K562 (cell line): ENCODE results near the gene LGALS7B. TPM values are rescaled to one million over a fixed set of nuclear protein-coding genes. Genes with fewer than 3 reads are reported as not detected.

Source experiments
- ATAC-seq: fragments of 200-7000 bp; cut with Tn5 transposase; 3 replicates; pipeline ENCODE4 v1.9.1; 2020; ENCODE audit warnings: moderate library complexity
- BruUV-seq: library from RNA; stranded (reverse); fragments of 400-500 nt; replicated peaks from 2 replicates; lab custom pipeline; 2021; lab: Mats Ljungman, UMichigan
- CTCF ChIA-PET: fragments of 300-600 bp; formaldehyde crosslinking; extraction: SDS; loops from one replicate; lab custom pipeline; 2021; ENCODE audit warnings: low intra/inter-chr PET ratio; lab: Yijun Ruan, JAX
- POLR2A ChIA-PET: fragments of 300-600, 350-650 bp; sonication (Branson Sonifier 250); formaldehyde crosslinking; extraction: SDS; loops from one replicate; lab custom pipeline; 2021; ENCODE audit warnings: antibody characterized with exemption, inconsistent platforms; lab: Yijun Ruan, JAX
- DNase-seq, 4 experiments: peaks; one replicate each; pipeline versions ENCODE4 v3.0.0 to v3.0.0-alpha.2; 2011 to 2018; ENCODE audit warnings: low spot score in 3 of 4, mixed read lengths in 3 of 4; ENCODE audit errors: extremely low read depth in 1 of 4
- FAIRE-seq: peaks from 2 replicates; lab custom pipeline; 2011; peaks lifted over from hg19 to GRCh38; lab: Jason Lieb, UNC
- H2AFZ ChIP-seq: 2 replicates; pipeline ENCODE4 v1.6.0; 2011; ENCODE audit warnings: low read depth, low read length, control low read depth, inconsistent platforms
- H3K27ac ChIP-seq: fragments of 200-600 bp; 3 replicates; pipeline ENCODE4 v1.8.0; 2011; ENCODE audit warnings: low read depth, mild to moderate bottlenecking, control low read depth, inconsistent platforms, low read length, moderate library complexity, mixed read lengths; ENCODE audit errors: extremely low read depth
- H3K27me3 ChIP-seq, 2 experiments: fragments of 300-600 bp in 1 of 2; 2 replicates in 1 of 2; 3 replicates in 1 of 2; pipeline versions ENCODE4 v1.6.0 to v1.8.0; 2011; ENCODE audit warnings: inconsistent platforms in 2 of 2, low read length in 2 of 2, mild to moderate bottlenecking in 1 of 2, mixed read lengths in 1 of 2, moderate library complexity in 1 of 2; ENCODE audit not compliant: control insufficient read depth in 2 of 2, insufficient read depth in 2 of 2
- H3K36me3 ChIP-seq: fragments of 300-600 bp; 3 replicates; pipeline ENCODE4 v1.8.0; 2011; ENCODE audit warnings: mild to moderate bottlenecking, low read length, inconsistent platforms; ENCODE audit not compliant: control insufficient read depth, insufficient read depth
- H3K4me1 ChIP-seq, 2 experiments: fragments of 200-600 bp in 1 of 2; replicated peaks in 1 of 2; 2 replicates in 1 of 2; 3 replicates in 1 of 2; pipeline versions ENCODE4 v1.5.1 to v1.8.0; 2011; ENCODE audit warnings: inconsistent platforms in 2 of 2, low read length in 2 of 2, mild to moderate bottlenecking in 1 of 2, mixed read lengths in 1 of 2, moderate library complexity in 1 of 2; ENCODE audit not compliant: control insufficient read depth in 2 of 2, insufficient read depth in 2 of 2
- H3K4me2 ChIP-seq: 2 replicates; pipeline ENCODE4 v1.6.1; 2011; ENCODE audit warnings: low read length, control low read depth, inconsistent platforms, mixed read lengths; ENCODE audit not compliant: insufficient read depth
- H3K4me3 ChIP-seq: fragments of 200-600 bp; sonication (generic), shearing (Covaris generic); 2 replicates; pipeline ENCODE4 v1.5.1; 2016; ENCODE audit warnings: control low read depth, inconsistent platforms
- H3K79me2 ChIP-seq: fragments of 200-600 bp; 3 replicates; pipeline ENCODE4 v1.8.0; 2011; ENCODE audit warnings: low read length, inconsistent platforms; ENCODE audit not compliant: control insufficient read depth, insufficient read depth
- H3K9ac ChIP-seq, 2 experiments: 2 replicates each; pipeline versions ENCODE4 v1.6.0 to v1.6.1; 2011; ENCODE audit warnings: low read depth in 2 of 2, low read length in 2 of 2, control low read depth in 1 of 2, inconsistent platforms in 1 of 2, mild to moderate bottlenecking in 1 of 2, mixed read lengths in 1 of 2; ENCODE audit not compliant: insufficient read depth in 1 of 2
- H3K9me1 ChIP-seq: one replicate; pipeline ENCODE4 v1.6.0; 2011; ENCODE audit warnings: inconsistent platforms, mild to moderate bottlenecking, low read length, moderate library complexity; ENCODE audit not compliant: control insufficient read depth, insufficient read depth
- H3K9me3 ChIP-seq: replicated peaks from 2 replicates; pipeline ENCODE4 v1.5.1; 2011; ENCODE audit warnings: low read depth, low read length, inconsistent platforms; ENCODE audit not compliant: control insufficient read depth, insufficient read depth
- H4K20me1 ChIP-seq: replicated peaks from 2 replicates; pipeline ENCODE4 v1.6.1; 2011; ENCODE audit warnings: low read length, inconsistent platforms, mixed read lengths; ENCODE audit not compliant: control insufficient read depth, insufficient read depth
- FOXK1 ChIP-seq: sonication (generic); formaldehyde crosslinking; IDR thresholded peaks from 2 replicates; pipeline ENCODE4 v1.8.0; 2022; ENCODE audit warnings: missing genetic modification reagents, mild to moderate bottlenecking, borderline replicate concordance
- HIVEP1 ChIP-seq: fragments of 250-450 bp; sonication (Bioruptor Pico); IDR thresholded peaks from 2 replicates; pipeline ENCODE4 v1.4.0; 2020; ENCODE audit warnings: mild to moderate bottlenecking
- NCOA6 ChIP-seq: fragments of 450-650 bp; IDR thresholded peaks from 2 replicates; pipeline ENCODE4 v1.6.1; 2017; ENCODE audit warnings: mild to moderate bottlenecking
- NFATC3 ChIP-seq: fragments of 450-650 bp; IDR thresholded peaks from 2 replicates; pipeline ENCODE4 v1.6.1; 2017; ENCODE audit warnings: mild to moderate bottlenecking
- PHB ChIP-seq: fragments of 250-450 bp; sonication (Bioruptor Pico); IDR thresholded peaks from 2 replicates; pipeline ENCODE4 v1.5.0; 2021
- RBM25 ChIP-seq: fragments of 200-400 bp; formaldehyde crosslinking; IDR thresholded peaks from 2 replicates; pipeline ENCODE4 v1.6.1; 2018; ENCODE audit warnings: low read length, low read depth, moderate library complexity; ENCODE audit not compliant: severe bottlenecking
- RBM34 ChIP-seq: fragments of 200-400 bp; formaldehyde crosslinking; IDR thresholded peaks from 2 replicates; pipeline ENCODE4 v1.6.1; 2018; ENCODE audit warnings: low read length, borderline replicate concordance; ENCODE audit not compliant: insufficient read depth
- SLC30A9 ChIP-seq: fragments of 250-450 bp; sonication (Bioruptor Pico); IDR thresholded peaks from 2 replicates; pipeline ENCODE4 v1.8.0; 2022; ENCODE audit warnings: mild to moderate bottlenecking, moderate library complexity
- ZNF121 ChIP-seq: sonication (generic); formaldehyde crosslinking; conservative IDR thresholded peaks from 2 replicates; pipeline ENCODE4 v1.8.0; 2022; ENCODE audit warnings: missing genetic modification reagents
- ZNF41 ChIP-seq: fragments of 250-450 bp; sonication (Bioruptor Pico); conservative IDR thresholded peaks from 2 replicates; pipeline ENCODE4 v1.4.0; 2020; ENCODE audit warnings: mild to moderate bottlenecking
- ZNF551 ChIP-seq: fragments of 250-450 bp; sonication (Bioruptor Pico); IDR thresholded peaks from 2 replicates; pipeline ENCODE4 v1.5.0; 2021; ENCODE audit warnings: mild to moderate bottlenecking, moderate library complexity
- WGBS: fragments of 100-300 bp; shearing (Covaris generic); methylation state at CpG from one replicate; pipeline ENCODE4 v1.1.6; 2016; ENCODE audit warnings: low coverage, mixed read lengths; ENCODE audit not compliant: insufficient coverage; ENCODE audit errors: missing lambda C conversion rate; 5-methylcytosine and 5-hydroxymethylcytosine counted together
- in situ Hi-C: fragments of 300-500 bp; cut with MboI; formaldehyde crosslinking; loops from 4 replicates; pipeline ENCODE4 v1.15.0; 2018; ENCODE audit warnings: inconsistent platforms, mixed read lengths
- intact Hi-C: fragments of 100-400 bp; cut with micrococcal nuclease; formaldehyde crosslinking; loops from 2 replicates; pipeline ENCODE4 v1.14.2; 2022
- polyA plus RNA-seq, 8 experiments: library from polyadenylated mRNA; depleted of rRNA in 4 of 8; stranded (reverse) in 5 of 8; unstranded in 3 of 8; fragments of >200 nt; fragmentation: Nextera tagmentation in 2 of 8; fragmentation: Illumina TruSeq in 1 of 8; extraction: Ambion mirVana in 2 of 8; extraction: Trizol in 1 of 8; gene quantifications; 2 replicates each; pipeline versions ENCODE4 v1.2.1 to v1.2.3, GENCODE V29; 2011 to 2014; ENCODE audit warnings: inconsistent platforms in 1 of 8, missing spikeins in 1 of 8
- total RNA-seq, 7 experiments: library from RNA; depleted of rRNA in 6 of 7; stranded (reverse); fragments of >200 nt in 6 of 7; fragmentation: Illumina TruSeq in 2 of 7; extraction: Trizol in 2 of 7; gene quantifications; 2 replicates each; pipeline versions ENCODE4 v1.2.1 to v1.2.3, GENCODE V29; 2011 to 2021; ENCODE audit warnings: low replicate concordance in 1 of 7
- TF ChIP-seq, protein P1 (sequence below): fragments of 250-450 bp; sonication (Bioruptor Pico); IDR thresholded peaks from 2 replicates; pipeline ENCODE4 v1.5.0; 2021
- TF ChIP-seq, protein P2 (sequence below): sonication (generic); formaldehyde crosslinking; IDR thresholded peaks from 2 replicates; pipeline ENCODE4 v1.9.0; 2022; ENCODE audit warnings: mild to moderate bottlenecking, missing genetic modification reagents

Gene LGALS7B
- total and polyA plus RNA-seq, 9 of the 15 experiments (the other 6 are each of a cell fraction or from before 2014, with no cell fraction given): not detected

DNA sequence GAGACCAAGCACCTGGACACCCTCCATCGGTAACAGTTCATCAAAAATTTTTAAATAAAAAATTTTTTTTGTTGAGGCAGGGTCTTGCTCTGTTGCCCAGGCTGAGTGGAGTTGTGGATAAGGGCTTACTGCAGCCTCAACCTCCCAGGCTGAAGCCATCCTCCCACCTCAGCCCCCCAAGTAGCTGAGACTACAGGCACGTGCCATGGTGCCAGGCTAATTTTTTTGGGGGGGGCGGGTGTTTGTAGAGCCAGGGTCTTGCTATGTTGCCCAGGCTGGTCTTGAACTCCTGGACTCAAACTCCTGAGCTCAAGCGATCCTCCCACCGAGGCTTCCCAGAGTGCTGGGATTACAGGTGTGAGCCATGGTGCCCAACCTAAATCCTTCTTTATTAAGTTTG, 4.7 kb downstream of the LGALS7B start:
- WGBS: 21% methylated on average over 5 of the region's 5 CpGs
- H3K9me3 ChIP-seq: no peaks in the 10 kb centered on the region
- H3K79me2 ChIP-seq: no peaks in the 10 kb centered on the region
- no peak for FAIRE-seq
- H3K4me3 ChIP-seq: no peak overlapping the region
- H3K9ac ChIP-seq: no peak overlapping the region
- H3K4me1 ChIP-seq: peaks cover 0 to 8% of the 10 kb centered on the region in 2 experiments; a peak in 2 of 5 replicates
- H3K36me3 ChIP-seq: no peaks in the 10 kb centered on the region
- H3K27ac ChIP-seq: no peak overlapping the region
- DNase-seq: no peak
- CTCF ChIA-PET: no interaction called here
- H3K4me2 ChIP-seq: no peak overlapping the region
- H4K20me1 ChIP-seq: no peaks in the 10 kb centered on the region
- H3K9me1 ChIP-seq: no peaks in the 10 kb centered on the region
- ATAC-seq: no peak
- POLR2A ChIA-PET: interaction anchor here (1.8 kb wide), 1 partner anchor 19 kb away, joined by 9 read pairs; the partner anchor contains the start of gene LGALS7
- no peak for TF ChIP-seq FOXK1
- peak; percentile 6 for TF ChIP-seq RBM25
- TF ChIP-seq ZNF121 (CRISPR knock-in tag): peak; percentile 96
- no peak overlapping the region for H2AFZ ChIP-seq
- no peaks in the 10 kb centered on the region for H3K27me3 ChIP-seq
- intact Hi-C loops: no loop called here
- no TSS peak for BruUV-seq
- in situ Hi-C loops: no loop called here

DNA sequence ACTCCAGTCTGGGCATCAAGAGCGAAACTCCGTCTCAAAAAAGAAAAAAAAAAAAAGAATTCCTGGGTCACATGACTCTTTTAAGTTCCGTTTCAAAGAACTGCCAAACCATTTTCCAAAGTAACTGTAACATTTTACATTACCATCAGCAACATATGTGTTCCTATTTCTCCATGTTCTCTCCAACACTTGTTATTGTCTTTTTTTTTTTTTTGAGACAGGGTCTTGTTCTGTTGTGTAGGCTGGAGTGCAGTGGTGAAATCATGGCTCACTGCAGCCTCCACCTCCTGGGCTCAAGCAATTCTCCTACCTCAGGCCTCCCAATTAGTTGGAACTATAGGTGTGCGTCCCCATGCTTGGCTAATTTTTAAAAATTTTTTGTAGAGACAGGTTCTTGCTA, 6.5 kb downstream of the LGALS7B start:
- ChIA-PET CTCF (no interaction called here), POLR2A (no interaction called here)
- no TSS peak for BruUV-seq
- H3K4me2 ChIP-seq: no peak overlapping the region
- H3K36me3 ChIP-seq: no peaks in the 10 kb centered on the region
- H2AFZ ChIP-seq: no peak overlapping the region
- WGBS: 39% methylated on average over 2 of the region's 4 CpGs
- in situ Hi-C loops (no loop called here), intact Hi-C loops (no loop called here)
- no peaks in the 10 kb centered on the region for H3K79me2 ChIP-seq
- FAIRE-seq: no peak
- H3K4me3 ChIP-seq: no peak overlapping the region
- no peak for DNase-seq
- H3K9me1 ChIP-seq: no peaks in the 10 kb centered on the region
- no peaks in the 10 kb centered on the region for H4K20me1 ChIP-seq
- H3K9ac ChIP-seq: no peak overlapping the region
- no peak overlapping the region for H3K27ac ChIP-seq
- H3K9me3 ChIP-seq: no peaks in the 10 kb centered on the region
- H3K4me1 ChIP-seq: peaks cover 0 to 8% of the 10 kb centered on the region in 2 experiments; a peak in 2 of 5 replicates
- ATAC-seq: no peak
- H3K27me3 ChIP-seq: no peaks in the 10 kb centered on the region
- TF ChIP-seq NCOA6 (no peak), ZNF41 (no peak), PHB (CRISPR knock-in tag) (no peak), SLC30A9 (CRISPR knock-in tag) (no peak), ZNF551 (CRISPR knock-in tag) (no peak), NFATC3 (no peak), HIVEP1 (no peak), RBM34 (no peak)
- TF ChIP-seq, protein P1, sequence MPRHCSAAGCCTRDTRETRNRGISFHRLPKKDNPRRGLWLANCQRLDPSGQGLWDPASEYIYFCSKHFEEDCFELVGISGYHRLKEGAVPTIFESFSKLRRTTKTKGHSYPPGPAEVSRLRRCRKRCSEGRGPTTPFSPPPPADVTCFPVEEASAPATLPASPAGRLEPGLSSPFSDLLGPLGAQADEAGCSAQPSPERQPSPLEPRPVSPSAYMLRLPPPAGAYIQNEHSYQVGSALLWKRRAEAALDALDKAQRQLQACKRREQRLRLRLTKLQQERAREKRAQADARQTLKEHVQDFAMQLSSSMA (CRISPR knock-in tag): no peak
- TF ChIP-seq, protein P2, sequence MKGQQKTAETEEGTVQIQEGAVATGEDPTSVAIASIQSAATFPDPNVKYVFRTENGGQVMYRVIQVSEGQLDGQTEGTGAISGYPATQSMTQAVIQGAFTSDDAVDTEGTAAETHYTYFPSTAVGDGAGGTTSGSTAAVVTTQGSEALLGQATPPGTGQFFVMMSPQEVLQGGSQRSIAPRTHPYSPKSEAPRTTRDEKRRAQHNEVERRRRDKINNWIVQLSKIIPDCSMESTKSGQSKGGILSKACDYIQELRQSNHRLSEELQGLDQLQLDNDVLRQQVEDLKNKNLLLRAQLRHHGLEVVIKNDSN (CRISPR knock-in tag): no peak
